Upper lobe of left lung (tissue), 4 donors: Measurements from ENCODE around the gene FILIP1L.

Source experiments
- CTCF ChIP-seq, 6 experiments: fragments of 450-650 bp in 4 of 6; fragments of 200-600 bp in 2 of 6; sonication (generic) in 2 of 6; IDR thresholded peaks; one replicate each; pipeline ENCODE4 v1.5.1; 2016 to 2019; ENCODE audit warnings: antibody characterized with exemption in 6 of 6
- POLR2A ChIP-seq, 4 donors: fragments of 450-650 bp; IDR thresholded peaks; one replicate each; pipeline ENCODE4 v1.5.1; 2016 to 2017; ENCODE audit warnings: antibody characterized with exemption in 4 of 4, mild to moderate bottlenecking in 2 of 4
- POLR2AphosphoS5 ChIP-seq, 2 donors: sonication (generic); formaldehyde crosslinking; IDR thresholded peaks; one replicate each; pipeline ENCODE4 v1.5.1; 2017; ENCODE audit warnings: antibody characterized with exemption in 2 of 2

GRCh38 chr3:100082714-100083113 lies 31.6 kb downstream of the FILIP1L start:
- TF ChIP-seq POLR2A (IDR thresholded peaks at IDR 0.05) (no peak), CTCF (IDR thresholded peaks at IDR 0.05) (no peak), POLR2AphosphoS5 (IDR thresholded peaks at IDR 0.05) (no peak)
